Left ventricle myocardium inferior (tissue), 1 donor: ENCODE data around the gene ASH1L. TPM values are rescaled to one million over a fixed set of nuclear protein-coding genes. Genes with fewer than 3 reads are reported as not detected.
"Not testable (repeated sequence)": the region's sequence is repeated elsewhere in the genome, so short reads cannot be mapped to it uniquely, and the experiment has no call there.

Experiments
- DNase-seq: peaks from one replicate; pipeline ENCODE4 v3.0.0-alpha.2; 2020
- H3K27ac ChIP-seq: fragments of 200-600 bp; replicated peaks from 2 replicates; pipeline ENCODE4 v1.8.0; 2021
- H3K27me3 ChIP-seq: fragments of 200-600 bp; 2 replicates; pipeline ENCODE4 v1.8.0; 2021; ENCODE audit warnings: low read depth
- H3K36me3 ChIP-seq: fragments of 200-600 bp; 2 replicates; pipeline ENCODE4 v1.8.0; 2021
- H3K4me1 ChIP-seq: fragments of 200-600 bp; 2 replicates; pipeline ENCODE4 v1.8.0; 2021
- H3K4me3 ChIP-seq: fragments of 200-600 bp; 2 replicates; pipeline ENCODE4 v1.8.0; 2021; ENCODE audit warnings: mild to moderate bottlenecking, moderate library complexity
- H3K9me3 ChIP-seq: fragments of 200-600 bp; replicated peaks from 2 replicates; pipeline ENCODE4 v1.8.0; 2021
- intact Hi-C: fragments of 100-400 bp; cut with micrococcal nuclease; formaldehyde crosslinking; loops from one replicate; pipeline ENCODE4 v1.11.0; 2022
- total RNA-seq: library from RNA; stranded (reverse); fragmentation: NEBNext Ultra II Directional; extraction: Animal tissue kit (Norgen Biotek cat#: 25700); gene quantifications from one replicate; pipeline ENCODE4 v1.2.1, GENCODE V29; 2021
- TF ChIP-seq, protein P1 (sequence below): fragments of 200-600 bp; IDR thresholded peaks from 2 replicates; pipeline ENCODE4 v1.8.0; 2021; ENCODE audit warnings: antibody characterized with exemption, mild to moderate bottlenecking, borderline replicate concordance
- donor health status: DM: no; HTN: yes; CAD: no; lungs with severe emphysema.

Gene ASH1L
- total RNA-seq, 1 donor from 2014 or later = 38.7 TPM

DNA sequence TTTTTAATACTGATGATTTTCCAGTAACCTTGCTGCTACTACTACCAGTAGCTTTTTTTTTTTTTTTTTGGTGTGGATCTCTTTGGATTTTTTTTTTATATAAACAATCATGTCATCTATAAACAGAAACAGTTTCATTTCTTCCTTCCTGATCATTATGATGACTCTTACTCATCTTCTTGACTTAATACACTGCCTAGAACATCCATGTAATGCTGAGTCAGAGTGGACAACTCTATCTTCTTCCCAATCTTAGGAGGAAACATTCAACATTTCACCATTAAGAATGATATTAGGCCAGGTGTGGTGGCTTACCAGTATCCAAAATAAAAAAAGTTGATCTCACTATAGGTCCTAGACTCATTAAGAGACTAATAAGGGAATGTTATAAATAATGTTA, 172.8 kb downstream of the ASH1L start:
- no peak overlapping the region for H3K4me3 ChIP-seq
- intact Hi-C loops = no loop called here
- no peaks in the 10 kb centered on the region for H3K4me1 ChIP-seq
- H3K9me3 ChIP-seq = peaks cover 19% of the 10 kb centered on the region
- H3K27me3 ChIP-seq = no peaks in the 10 kb centered on the region
- TF ChIP-seq, protein P1, sequence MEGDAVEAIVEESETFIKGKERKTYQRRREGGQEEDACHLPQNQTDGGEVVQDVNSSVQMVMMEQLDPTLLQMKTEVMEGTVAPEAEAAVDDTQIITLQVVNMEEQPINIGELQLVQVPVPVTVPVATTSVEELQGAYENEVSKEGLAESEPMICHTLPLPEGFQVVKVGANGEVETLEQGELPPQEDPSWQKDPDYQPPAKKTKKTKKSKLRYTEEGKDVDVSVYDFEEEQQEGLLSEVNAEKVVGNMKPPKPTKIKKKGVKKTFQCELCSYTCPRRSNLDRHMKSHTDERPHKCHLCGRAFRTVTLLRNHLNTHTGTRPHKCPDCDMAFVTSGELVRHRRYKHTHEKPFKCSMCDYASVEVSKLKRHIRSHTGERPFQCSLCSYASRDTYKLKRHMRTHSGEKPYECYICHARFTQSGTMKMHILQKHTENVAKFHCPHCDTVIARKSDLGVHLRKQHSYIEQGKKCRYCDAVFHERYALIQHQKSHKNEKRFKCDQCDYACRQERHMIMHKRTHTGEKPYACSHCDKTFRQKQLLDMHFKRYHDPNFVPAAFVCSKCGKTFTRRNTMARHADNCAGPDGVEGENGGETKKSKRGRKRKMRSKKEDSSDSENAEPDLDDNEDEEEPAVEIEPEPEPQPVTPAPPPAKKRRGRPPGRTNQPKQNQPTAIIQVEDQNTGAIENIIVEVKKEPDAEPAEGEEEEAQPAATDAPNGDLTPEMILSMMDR = no peak
- no peak overlapping the region for H3K27ac ChIP-seq
- peaks cover 64% of the 10 kb centered on the region for H3K36me3 ChIP-seq
- no peak for DNase-seq

DNA sequence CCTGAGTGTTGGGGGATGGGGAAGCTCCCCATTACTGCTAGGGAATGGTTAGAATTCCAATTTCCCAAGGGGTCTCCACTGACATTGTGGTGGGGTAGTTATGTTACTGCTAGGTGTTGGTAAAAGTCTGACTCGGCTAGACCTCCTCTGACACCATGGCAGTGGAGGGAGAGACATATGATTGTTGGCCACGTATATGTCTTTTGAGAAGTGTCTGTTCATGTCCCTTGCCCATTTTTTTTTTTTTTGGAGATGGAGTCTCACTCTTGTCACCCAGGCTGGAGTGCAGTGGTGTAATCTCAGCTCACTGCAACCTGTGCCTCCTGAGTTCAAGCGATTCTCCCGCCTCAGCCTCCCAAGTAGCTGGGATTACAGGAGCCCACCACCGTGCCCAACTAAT, 176.8 kb downstream of the ASH1L start:
- H3K9me3 ChIP-seq, DNase-seq, intact Hi-C loops, H3K27ac ChIP-seq, H3K4me3 ChIP-seq, H3K27me3 ChIP-seq, H3K4me1 ChIP-seq: not testable (repeated sequence)
- H3K36me3 ChIP-seq = peaks cover 38% of the 10 kb centered on the region

- Histone ChIP-seq H3K27me3 (no peaks in the 10 kb centered on the region), H3K36me3 (peaks cover 31% of the 10 kb centered on the region)
Measured at GRCh38 chr1:155383406-155383805, 179.2 kb downstream of the ASH1L start.

GRCh38 chr1:155379631-155380090, 182.9 kb downstream of the ASH1L start:
- H3K36me3 ChIP-seq = peaks cover 53% of the 10 kb centered on the region
- H3K27me3 ChIP-seq = no peaks in the 10 kb centered on the region
- H3K4me3 ChIP-seq = peak overlapping the region; percentile 31
- H3K27ac ChIP-seq = peak overlapping the region; percentile 75
- intact Hi-C loops = no loop called here
- TF ChIP-seq, protein P1 = no peak
- H3K9me3 ChIP-seq = no peaks in the 10 kb centered on the region
- DNase-seq = no peak
- H3K4me1 ChIP-seq = peaks cover 20% of the 10 kb centered on the region

More at GRCh38 chr1:155383406-155383805, 179.2 kb downstream of the ASH1L start:
- TF ChIP-seq, protein P1 = no peak
- Histone ChIP-seq H3K4me1 (peaks cover 13% of the 10 kb centered on the region), H3K27ac (no peak overlapping the region), H3K4me3 (no peak overlapping the region), H3K9me3 (peaks cover 4% of the 10 kb centered on the region)
- intact Hi-C loops = no loop called here
- DNase-seq = no peak

- intact Hi-C loops = no loop called here
- Histone ChIP-seq H3K27ac (peak overlapping the region; percentile 75), H3K4me3 (peak overlapping the region; percentile 31), H3K36me3 (peaks cover 58% of the 10 kb centered on the region), H3K9me3 (no peaks in the 10 kb centered on the region), H3K27me3 (no peaks in the 10 kb centered on the region), H3K4me1 (peaks cover 20% of the 10 kb centered on the region)
- TF ChIP-seq, protein P1 = no peak
- DNase-seq = no peak
Measured at GRCh38 chr1:155379180-155379579, 183.4 kb downstream of the ASH1L start.

GRCh38 chr1:155360051-155360450, 202.6 kb downstream of the ASH1L start:
- intact Hi-C loops = no loop called here
- no peaks in the 10 kb centered on the region for H3K9me3 ChIP-seq
- DNase-seq = no peak
- TF ChIP-seq, protein P1 = no peak
- no peaks in the 10 kb centered on the region for H3K27me3 ChIP-seq
- H3K4me1 ChIP-seq = no peaks in the 10 kb centered on the region
- no peak overlapping the region for H3K4me3 ChIP-seq
- peaks cover 64% of the 10 kb centered on the region for H3K36me3 ChIP-seq
- no peak overlapping the region for H3K27ac ChIP-seq
